ENCODE results near the gene IFIH1.

Gene IFIH1

DNA sequence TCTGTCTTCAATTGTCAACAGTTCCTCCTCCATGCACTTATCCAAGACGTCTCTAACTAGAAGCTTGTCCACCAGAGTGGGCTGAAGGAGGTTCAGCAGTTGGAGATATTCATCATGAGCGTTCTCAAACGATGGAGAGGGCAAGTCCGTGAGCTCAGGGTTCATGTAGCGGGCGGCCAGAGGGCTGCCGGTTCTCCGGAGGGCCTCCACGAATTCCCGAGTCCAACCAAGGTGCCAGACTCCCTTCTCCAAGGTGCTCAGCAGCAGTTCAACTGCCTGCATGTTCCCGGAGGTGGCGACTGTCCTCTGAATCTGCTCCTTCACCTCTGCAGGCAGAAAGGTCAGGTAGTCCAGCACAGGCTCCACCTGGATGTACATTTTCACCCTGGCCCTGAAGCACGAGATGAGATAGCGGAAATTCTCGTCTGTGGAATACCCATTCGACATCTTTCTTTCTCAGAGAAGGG, 590 bp downstream of the IFIH1 start:
- intact Hi-C loops (cut with DNase I; ENCODE audit: low total_unique reads): no loop called here
- TF ChIP-seq, protein P1, sequence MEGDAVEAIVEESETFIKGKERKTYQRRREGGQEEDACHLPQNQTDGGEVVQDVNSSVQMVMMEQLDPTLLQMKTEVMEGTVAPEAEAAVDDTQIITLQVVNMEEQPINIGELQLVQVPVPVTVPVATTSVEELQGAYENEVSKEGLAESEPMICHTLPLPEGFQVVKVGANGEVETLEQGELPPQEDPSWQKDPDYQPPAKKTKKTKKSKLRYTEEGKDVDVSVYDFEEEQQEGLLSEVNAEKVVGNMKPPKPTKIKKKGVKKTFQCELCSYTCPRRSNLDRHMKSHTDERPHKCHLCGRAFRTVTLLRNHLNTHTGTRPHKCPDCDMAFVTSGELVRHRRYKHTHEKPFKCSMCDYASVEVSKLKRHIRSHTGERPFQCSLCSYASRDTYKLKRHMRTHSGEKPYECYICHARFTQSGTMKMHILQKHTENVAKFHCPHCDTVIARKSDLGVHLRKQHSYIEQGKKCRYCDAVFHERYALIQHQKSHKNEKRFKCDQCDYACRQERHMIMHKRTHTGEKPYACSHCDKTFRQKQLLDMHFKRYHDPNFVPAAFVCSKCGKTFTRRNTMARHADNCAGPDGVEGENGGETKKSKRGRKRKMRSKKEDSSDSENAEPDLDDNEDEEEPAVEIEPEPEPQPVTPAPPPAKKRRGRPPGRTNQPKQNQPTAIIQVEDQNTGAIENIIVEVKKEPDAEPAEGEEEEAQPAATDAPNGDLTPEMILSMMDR (IDR thresholded peaks at IDR 0.05): no peak
- no peak for DNase-seq
- Histone ChIP-seq H3K27ac (peak overlapping the region; percentile 74 to 88), H3K9me3 (no peaks in the 10 kb centered on the region), H3K4me1 (peaks cover 0 to 31% (median 17%) of the 10 kb centered on the region in 4 donors), H3K27me3 (no peaks in the 10 kb centered on the region), H3K4me3 (peak overlapping the region; percentile 73 to 77), H3K36me3 (no peaks in the 10 kb centered on the region)

- intact Hi-C loops (cut with DNase I; ENCODE audit: low total_unique reads): no loop called here
- Histone ChIP-seq H3K9me3 (no peaks in the 10 kb centered on the region), H3K4me3 (peak overlapping the region; percentile 73 to 77), H3K36me3 (no peaks in the 10 kb centered on the region), H3K27ac (peak overlapping the region; percentile 74 to 88), H3K4me1 (peaks cover 0 to 31% (median 17%) of the 10 kb centered on the region in 4 donors), H3K27me3 (no peaks in the 10 kb centered on the region)
- no peak for DNase-seq
- TF ChIP-seq, protein P1 (IDR thresholded peaks at IDR 0.05): no peak
These were observed 1.3 kb downstream of the IFIH1 start for GRCh38 chr2:162317058-162317742.

- no peaks in the 10 kb centered on the region for H3K27me3 ChIP-seq
- no peaks in the 10 kb centered on the region for H3K9me3 ChIP-seq
- intact Hi-C loops (cut with DNase I; ENCODE audit: low total_unique reads): no loop called here
- DNase-seq: no peak
- H3K4me1 ChIP-seq: peaks cover 0 to 31% (median 17%) of the 10 kb centered on the region in 4 donors
- peak overlapping the region; percentile 73 to 77 for H3K4me3 ChIP-seq
- H3K36me3 ChIP-seq: no peaks in the 10 kb centered on the region
- peak overlapping the region in 1 of 2 donors; percentile 74 for H3K27ac ChIP-seq
- TF ChIP-seq, protein P1 (IDR thresholded peaks at IDR 0.05): no peak
These were observed 1.9 kb downstream of the IFIH1 start for GRCh38 chr2:162316590-162316989.

DNA sequence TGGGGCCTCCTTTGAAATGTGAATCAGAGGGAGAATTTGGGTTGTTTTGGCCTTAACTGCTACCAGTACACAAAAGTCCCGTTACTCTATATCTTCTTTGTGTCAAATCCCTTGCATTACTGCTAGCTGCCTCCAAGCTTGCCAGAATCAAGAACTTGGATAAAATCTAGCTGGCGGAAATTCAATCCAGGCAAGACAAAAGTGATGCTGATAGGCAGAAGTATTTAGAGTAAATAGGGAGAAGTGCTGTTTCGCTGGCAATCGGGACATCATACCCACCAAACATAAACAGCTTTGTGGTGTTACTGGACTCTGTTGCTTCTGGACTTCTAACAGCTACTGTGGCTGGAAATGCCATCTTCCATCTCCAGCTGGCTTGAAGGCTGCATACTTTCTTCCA, 2.5 kb downstream of the IFIH1 start:
- Histone ChIP-seq H3K4me1 (peaks cover 0 to 31% (median 17%) of the 10 kb centered on the region in 4 donors), H3K27ac (no peak overlapping the region), H3K9me3 (no peaks in the 10 kb centered on the region), H3K27me3 (no peaks in the 10 kb centered on the region), H3K36me3 (no peaks in the 10 kb centered on the region), H3K4me3 (peak overlapping the region; percentile 73 to 77)
- DNase-seq: no peak
- TF ChIP-seq, protein P1 (IDR thresholded peaks at IDR 0.05): no peak
- intact Hi-C loops (cut with DNase I; ENCODE audit: low total_unique reads): no loop called here

GRCh38 chr2:162312853-162313252, 5.6 kb downstream of the IFIH1 start:
- Histone ChIP-seq H3K9me3 (no peaks in the 10 kb centered on the region), H3K36me3 (peaks cover 7 to 11% (median 7%) of the 10 kb centered on the region in 3 donors), H3K27ac (no peak overlapping the region), H3K27me3 (no peaks in the 10 kb centered on the region), H3K4me1 (peaks cover 0 to 18% (median 8%) of the 10 kb centered on the region in 4 donors), H3K4me3 (no peak overlapping the region)
- no peak for DNase-seq
- TF ChIP-seq, protein P1 (IDR thresholded peaks at IDR 0.05): no peak
- intact Hi-C loops (cut with DNase I; ENCODE audit: low total_unique reads): no loop called here
